Measurements from ENCODE around the gene MCEE.
"Not testable (repeated sequence)": the region's sequence is repeated elsewhere in the genome, so short reads cannot be mapped to it uniquely, and the experiment has no call there.

The MCEE gene

GRCh38 chr2:71130152-71130904 lies at the start of gene MCEE, which contains the start of gene MPHOSPH10:
TSS of gene MCEE (minus strand) at chr2:71130229. CDS start at chr2:71130219, 10 bp downstream.
TSS of gene MPHOSPH10 (plus strand) at chr2:71130634. CDS start at chr2:71130666, 32 bp downstream.
- no peak for TF ChIP-seq CTCF (IDR thresholded peaks at IDR 0.05; ENCODE audit: low read depth, low read length, missing control alignments)
- peak; percentile 74 for DNase-seq (ENCODE audit: low read depth)
- in situ Hi-C loops (cut with HindIII; ENCODE audit: low sequenced_read_pairs): no loop called here
- peak within 1 kb of the TSS; percentile 78 for H3K4me3 ChIP-seq (ENCODE audit: low read depth, low read length)

GRCh38 chr2:71178836-71179235 lies 48.8 kb upstream of the MCEE start:
- DNase-seq (ENCODE audit: low read depth); in situ Hi-C loops (cut with HindIII; ENCODE audit: low sequenced_read_pairs); H3K4me3 ChIP-seq (ENCODE audit: low read depth, low read length): not testable (repeated sequence)

- no peak overlapping the region for H3K4me3 ChIP-seq (ENCODE audit: low read depth, low read length)
- in situ Hi-C loops (cut with HindIII; ENCODE audit: low sequenced_read_pairs): no loop called here
- TF ChIP-seq CTCF (IDR thresholded peaks at IDR 0.05; ENCODE audit: low read depth, low read length, missing control alignments): no peak
- DNase-seq (ENCODE audit: low read depth): no peak
Observed at GRCh38 chr2:71174207-71174606, 44.2 kb upstream of the MCEE start.

- TF ChIP-seq CTCF (IDR thresholded peaks at IDR 0.05; ENCODE audit: low read depth, low read length, missing control alignments): no peak
- no peak overlapping the region for H3K4me3 ChIP-seq (ENCODE audit: low read depth, low read length)
- in situ Hi-C loops (cut with HindIII; ENCODE audit: low sequenced_read_pairs): no loop called here
- DNase-seq (ENCODE audit: low read depth): no peak
Observed at GRCh38 chr2:71173096-71173495, 43.1 kb upstream of the MCEE start.

- H3K4me3 ChIP-seq (ENCODE audit: low read depth, low read length): no peak overlapping the region
- no peak for TF ChIP-seq CTCF (IDR thresholded peaks at IDR 0.05; ENCODE audit: low read depth, low read length, missing control alignments)
- no peak for DNase-seq (ENCODE audit: low read depth)
- in situ Hi-C loops (cut with HindIII; ENCODE audit: low sequenced_read_pairs): no loop called here
Observed at GRCh38 chr2:71166812-71167211, 36.8 kb upstream of the MCEE start.

- no peak overlapping the region for H3K4me3 ChIP-seq (ENCODE audit: low read depth, low read length)
- TF ChIP-seq CTCF (IDR thresholded peaks at IDR 0.05; ENCODE audit: low read depth, low read length, missing control alignments): peak; percentile 70
- no peak for DNase-seq (ENCODE audit: low read depth)
- in situ Hi-C loops (cut with HindIII; ENCODE audit: low sequenced_read_pairs): no loop called here
Observed at GRCh38 chr2:71157124-71157793, 27.2 kb upstream of the MCEE start.

GRCh38 chr2:71156573-71156972 lies 26.5 kb upstream of the MCEE start:
- H3K4me3 ChIP-seq (ENCODE audit: low read depth, low read length): no peak overlapping the region
- no peak for DNase-seq (ENCODE audit: low read depth)
- no peak for TF ChIP-seq CTCF (IDR thresholded peaks at IDR 0.05; ENCODE audit: low read depth, low read length, missing control alignments)
- in situ Hi-C loops (cut with HindIII; ENCODE audit: low sequenced_read_pairs): no loop called here
